HG03060 (cell line): ENCODE results near the gene SLC66A2.

ENCODE experiments used
- ATAC-seq: cut with Tn5 transposase; IDR thresholded peaks from one replicate; pipeline ENCODE4 v1.9.1; 2021; ENCODE audit warnings: low read depth, moderate number of reproducible peaks; ENCODE audit not compliant: unreplicated experiment

The SLC66A2 gene

GRCh38 chr18:79938196-79938595 is 13.3 kb downstream of the SLC66A2 start:
- no peak for ATAC-seq

DNA sequence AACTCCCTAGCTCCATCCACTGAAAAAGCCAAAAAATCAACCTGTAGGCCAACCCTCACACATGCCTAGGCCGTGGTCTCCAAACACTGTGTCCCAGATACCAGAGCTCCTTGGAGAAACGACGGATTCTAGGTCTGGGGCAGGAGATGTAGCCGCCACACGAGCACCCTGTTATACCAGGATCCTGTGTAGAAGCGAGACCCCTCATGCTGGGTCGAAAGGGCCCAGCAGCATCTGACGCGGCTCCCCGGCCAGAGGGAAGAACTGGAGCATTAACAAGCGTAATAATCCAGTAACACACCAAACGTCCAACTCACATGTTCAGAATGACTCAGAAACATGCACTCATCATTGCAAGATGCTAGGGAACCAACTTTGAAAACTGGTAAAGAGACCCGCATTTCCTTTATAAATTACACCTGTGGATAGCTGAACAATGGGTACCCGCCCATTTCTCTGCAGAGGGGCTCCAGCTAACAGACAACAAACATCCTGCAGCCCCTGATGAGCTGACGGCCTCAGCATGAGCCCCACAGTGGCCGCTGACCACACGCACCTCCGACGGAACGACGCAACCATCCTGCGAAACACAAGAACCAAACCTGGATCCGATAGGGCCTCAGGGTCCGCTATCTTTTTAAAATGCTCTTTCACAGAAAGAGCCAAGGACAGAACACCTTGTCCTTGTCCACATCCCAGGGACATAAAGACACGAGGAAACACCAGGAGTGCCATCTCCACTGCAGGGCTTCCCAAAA is 14.2 kb downstream of the SLC66A2 start:
- no peak for ATAC-seq

DNA sequence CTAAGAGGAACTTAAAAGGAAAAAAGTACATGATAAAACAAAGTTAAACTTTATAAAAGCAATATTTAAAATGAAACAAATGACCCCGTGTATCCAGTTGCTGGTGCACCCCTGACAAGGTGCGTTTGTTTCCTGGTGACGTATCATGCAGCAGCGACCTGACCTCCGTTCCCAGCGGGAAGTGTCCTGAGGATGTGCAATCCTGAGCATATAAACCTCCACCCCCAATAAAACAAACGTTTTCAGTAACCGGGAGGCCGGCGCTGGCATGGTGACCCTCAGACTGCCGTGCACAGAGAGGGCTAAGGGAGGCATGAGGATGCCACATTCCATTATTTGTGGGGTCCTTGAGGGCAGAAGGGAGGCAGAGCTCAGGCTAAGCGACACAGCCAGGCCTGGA is 14.8 kb downstream of the SLC66A2 start:
- ATAC-seq = no peak

- ATAC-seq = no peak
Observed at GRCh38 chr18:79935925-79936324, 15.5 kb downstream of the SLC66A2 start.

DNA sequence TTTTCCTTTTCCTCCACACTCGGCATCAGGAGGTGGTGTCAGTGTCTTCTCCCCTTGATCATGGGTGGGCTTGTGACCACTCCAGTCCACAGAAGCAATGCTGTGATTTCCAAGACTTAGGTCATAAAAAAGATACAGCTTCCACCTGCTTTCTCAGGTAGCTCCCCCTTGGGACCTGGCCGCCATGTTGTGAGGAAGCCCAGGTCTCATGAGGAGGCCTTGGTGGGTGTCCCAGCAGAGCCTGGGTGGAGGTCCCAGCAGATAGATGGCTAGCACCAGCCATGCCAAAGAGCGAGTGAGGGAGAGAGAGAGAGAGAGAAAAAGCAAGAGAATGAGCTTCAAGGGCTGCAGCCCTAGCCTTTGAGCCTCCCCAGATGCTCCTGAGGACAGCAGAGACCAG is 16.0 kb downstream of the SLC66A2 start:
- ATAC-seq = no peak

GRCh38 chr18:79935098-79935480 is 16.4 kb downstream of the SLC66A2 start:
- no peak for ATAC-seq

DNA sequence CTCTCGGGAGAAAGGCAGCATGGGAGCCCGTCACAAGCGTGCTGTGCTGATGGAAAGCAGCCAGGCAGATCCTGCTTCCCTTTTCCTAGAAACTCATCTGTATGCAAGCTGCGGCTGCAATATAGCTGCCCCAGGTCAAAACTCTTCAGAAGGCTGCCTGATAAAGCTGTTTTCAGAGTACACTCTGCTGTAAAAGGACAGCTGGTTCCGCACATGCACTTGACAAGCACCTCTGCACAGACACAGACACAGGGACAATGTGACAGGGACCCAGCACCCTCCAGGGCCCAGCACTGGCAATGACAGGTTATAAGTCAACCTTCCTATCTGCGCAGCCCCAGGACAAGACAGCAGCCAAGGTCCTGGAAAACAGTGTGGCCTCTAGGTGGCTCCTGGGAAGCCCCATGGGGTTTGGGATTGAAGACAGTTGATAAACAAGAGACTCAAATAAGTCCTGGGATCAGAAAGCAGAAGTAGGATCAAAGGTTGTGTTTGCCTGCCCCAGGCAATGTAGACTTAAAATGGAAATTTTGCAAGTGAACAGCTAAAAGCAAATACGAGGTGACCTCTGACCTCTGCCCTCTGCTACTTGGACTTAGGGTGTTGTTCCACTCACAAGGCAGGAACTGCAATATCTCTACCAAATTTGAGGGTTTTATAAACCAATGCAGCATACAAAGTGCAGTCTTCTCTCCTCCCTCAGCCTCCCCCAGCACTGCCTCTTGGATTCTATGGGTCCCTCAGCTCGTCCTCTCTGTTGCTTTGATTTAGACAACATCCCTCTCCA is 16.9 kb downstream of the SLC66A2 start:
- no peak for ATAC-seq

DNA sequence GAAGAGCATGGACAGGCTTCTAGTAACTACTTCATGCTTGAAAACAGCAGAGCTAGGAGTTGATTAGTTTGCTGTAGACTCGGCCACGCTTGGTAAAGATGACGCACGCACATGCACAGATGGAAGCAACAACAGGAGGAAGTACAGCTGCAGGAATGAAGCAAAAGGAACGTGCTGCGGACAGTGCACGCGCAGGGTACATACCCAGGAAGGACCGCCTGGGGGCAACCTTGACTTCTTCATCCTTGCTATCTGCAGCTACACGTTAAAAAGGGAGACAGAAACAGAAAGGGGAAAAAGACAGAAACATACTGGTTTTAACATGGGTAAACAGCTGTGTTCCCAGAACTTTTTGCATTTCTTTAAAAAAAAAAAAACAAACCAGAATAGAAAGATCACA is 17.7 kb downstream of the SLC66A2 start:
- ATAC-seq = no peak

GRCh38 chr18:79932907-79933306 is 18.5 kb downstream of the SLC66A2 start:
- ATAC-seq = no peak

DNA sequence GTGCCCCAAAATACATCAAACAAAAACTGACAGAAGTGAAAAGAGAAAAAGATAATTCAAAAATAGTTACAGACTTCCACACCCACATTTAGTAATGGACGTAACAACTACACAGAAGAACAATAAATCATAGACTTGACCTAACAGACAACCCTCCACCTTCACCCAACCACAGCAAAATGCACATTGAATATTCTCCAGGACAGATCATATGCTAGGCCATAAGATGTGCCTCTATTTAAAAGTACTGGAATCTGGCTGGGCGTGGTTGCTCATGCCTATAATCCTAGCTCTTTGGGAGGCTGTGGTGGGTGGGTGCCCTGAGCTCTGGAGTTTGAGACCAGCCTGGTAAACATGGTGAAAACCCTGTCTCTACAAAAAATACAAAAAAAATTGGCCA is 20.0 kb downstream of the SLC66A2 start:
- no peak for ATAC-seq

DNA sequence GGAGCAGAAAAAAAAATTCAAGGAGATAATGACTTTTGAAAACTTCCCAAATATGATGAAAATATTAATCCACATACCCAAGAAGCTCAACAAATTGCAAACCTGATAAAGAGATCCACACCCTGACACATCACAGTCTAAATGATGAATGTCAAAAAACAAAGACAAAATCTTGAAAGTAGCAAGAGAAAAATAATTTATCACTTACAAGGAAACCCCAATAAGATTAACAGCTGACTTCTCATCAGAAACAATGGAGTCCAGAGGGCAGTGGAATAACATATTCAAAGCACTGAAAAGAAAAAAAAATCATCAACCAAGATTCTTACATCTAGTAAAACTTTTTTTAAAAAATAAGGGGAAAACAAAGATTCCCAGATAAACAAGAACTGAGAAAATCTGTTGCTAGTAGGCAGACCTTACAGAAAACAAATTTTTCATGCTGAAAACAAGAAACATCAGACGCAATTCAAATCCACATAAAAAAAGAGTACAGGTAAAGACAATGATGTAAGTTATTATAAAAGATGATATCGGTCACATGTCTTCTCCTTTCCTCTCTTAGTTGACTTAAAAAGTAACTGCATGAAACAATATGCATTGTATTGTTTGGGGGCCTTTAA is 21.3 kb downstream of the SLC66A2 start:
- ATAC-seq = no peak

DNA sequence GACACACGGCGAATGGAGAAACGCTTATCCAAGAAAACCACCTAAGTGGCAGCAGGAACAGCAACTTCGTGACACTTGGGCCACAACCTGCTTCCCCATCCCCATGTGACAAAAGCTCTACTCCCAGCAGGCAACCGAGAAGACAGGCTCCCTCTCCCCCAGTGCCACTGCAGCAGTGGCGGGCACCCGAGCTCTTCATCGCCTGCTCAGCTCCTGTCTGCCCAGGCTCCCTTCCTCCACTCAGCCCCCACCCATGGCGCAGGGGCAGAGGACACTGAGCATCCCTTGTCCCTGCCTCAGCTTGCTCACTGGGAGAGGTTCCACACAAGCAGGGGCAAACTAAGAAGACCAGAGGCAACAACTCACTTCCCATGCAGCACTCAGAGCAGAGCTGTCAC is 22.9 kb downstream of the SLC66A2 start:
- ATAC-seq = no peak

GRCh38 chr18:79927607-79928562 is 23.6 kb downstream of the SLC66A2 start:
- ATAC-seq = no peak

DNA sequence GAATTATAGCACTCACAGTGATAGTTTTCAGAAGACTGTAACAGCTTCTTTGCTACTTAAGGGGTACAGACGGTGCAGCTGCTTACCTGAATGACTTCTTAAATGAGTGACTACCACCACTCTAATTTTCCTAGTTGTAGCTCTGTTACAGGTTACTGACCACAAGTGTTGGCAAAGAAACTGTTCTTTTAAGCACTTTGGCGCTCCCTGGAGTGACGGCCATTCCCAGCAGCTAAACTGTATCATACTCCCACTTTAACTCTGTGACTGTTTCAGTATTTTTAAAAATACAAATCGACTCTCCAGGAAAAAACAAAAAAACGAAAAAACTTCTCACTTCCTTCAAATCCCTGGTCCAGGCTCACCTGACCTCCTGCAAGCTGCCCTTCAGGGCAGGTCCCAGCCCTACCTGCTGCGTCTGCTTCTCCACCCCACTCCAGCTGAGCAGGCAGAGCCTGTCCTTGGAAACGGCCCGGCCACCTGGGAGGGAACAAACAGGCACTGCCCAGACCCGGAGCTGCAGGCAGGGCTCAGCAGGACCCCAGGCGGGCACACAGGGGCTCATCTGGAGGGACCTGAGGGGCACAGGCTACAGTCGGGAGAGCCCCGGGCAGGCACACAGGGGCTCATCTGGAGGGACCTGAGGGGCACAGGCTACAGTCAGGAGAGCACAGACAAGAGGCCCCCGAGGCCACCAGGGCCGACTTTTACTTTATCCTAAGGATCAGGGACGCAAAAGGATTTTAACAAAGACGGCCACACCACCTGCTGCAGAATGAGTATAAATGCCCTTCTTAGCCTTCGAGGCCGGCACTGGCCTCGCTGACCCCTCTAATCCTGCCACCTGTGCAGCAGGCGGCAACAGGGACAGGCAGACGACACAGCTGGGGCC is 24.5 kb downstream of the SLC66A2 start:
- ATAC-seq = no peak

GRCh38 chr18:79926306-79926705 is 25.1 kb downstream of the SLC66A2 start:
- ATAC-seq = no peak

DNA sequence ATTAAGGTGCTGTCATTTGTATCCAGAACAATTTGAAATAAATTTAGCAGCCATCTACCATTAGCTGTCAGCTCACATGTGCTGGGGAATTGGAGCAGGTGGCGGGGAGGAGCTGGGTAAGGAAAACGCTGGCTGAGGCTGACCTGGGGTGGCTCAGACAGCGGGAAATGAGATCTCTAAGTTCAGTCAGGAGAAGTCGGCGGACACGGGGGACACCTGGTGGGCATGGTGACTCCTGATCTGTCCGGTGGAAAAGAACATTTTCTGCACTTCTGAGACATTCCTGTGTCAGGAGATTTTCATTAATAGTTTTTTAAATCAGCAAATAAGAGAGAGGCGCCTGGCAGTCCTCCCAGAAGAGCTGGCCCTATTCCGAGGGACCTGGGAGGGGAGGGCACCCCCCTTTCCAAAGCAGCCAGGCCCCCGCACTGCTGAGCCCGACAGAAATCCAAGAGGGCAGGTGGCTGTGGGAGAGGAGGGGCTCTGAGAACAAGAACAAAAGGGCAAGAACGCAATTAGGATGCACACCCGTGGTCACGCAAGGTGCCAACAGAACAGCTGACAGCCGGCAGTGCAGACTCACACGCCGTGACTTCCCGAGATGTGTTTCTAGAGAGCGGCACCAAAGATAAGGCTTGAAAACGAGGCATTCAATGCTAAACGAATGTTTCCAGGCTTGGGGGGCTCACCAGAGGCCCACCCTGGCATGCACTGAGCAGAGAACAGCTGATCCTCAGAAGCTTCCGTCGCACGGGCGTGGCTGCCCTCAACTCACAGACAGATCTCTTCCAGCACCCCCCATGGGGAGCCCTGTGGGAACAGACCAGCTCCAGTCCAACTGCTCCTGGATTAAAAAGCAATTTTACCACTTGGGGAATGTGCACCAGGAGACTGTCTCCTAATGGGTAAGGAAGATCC is 26.4 kb downstream of the SLC66A2 start:
- ATAC-seq = no peak

GRCh38 chr18:79923896-79924585 is 27.4 kb downstream of the SLC66A2 start:
- no peak for ATAC-seq

- ATAC-seq = no peak
Observed at GRCh38 chr18:79922971-79923411, 28.5 kb downstream of the SLC66A2 start.
